Osteoblast (primary cell): ENCODE data around the gene TMEM229B. TPM values are rescaled to one million over a fixed set of nuclear protein-coding genes. Genes with fewer than 3 reads are reported as not detected.

Experiments
- DNase-seq: peaks from one replicate; pipeline ENCODE4 v3.0.0; 2011; ENCODE audit warnings: low spot score, mixed read lengths; ENCODE audit not compliant: insufficient read length; ENCODE audit errors: missing footprints
- H2AFZ ChIP-seq: 2 replicates; pipeline ENCODE4 v1.6.0; 2011; ENCODE audit warnings: mild to moderate bottlenecking, low read length
- H3K27ac ChIP-seq: 2 replicates; pipeline ENCODE4 v1.5.1; 2011; ENCODE audit warnings: mild to moderate bottlenecking, low read depth, low read length, moderate library complexity
- H3K27me3 ChIP-seq: 2 replicates; pipeline ENCODE4 v1.6.0; 2012; ENCODE audit warnings: mild to moderate bottlenecking, control low read depth, inconsistent platforms, low read length, moderate library complexity; ENCODE audit not compliant: insufficient read depth
- H3K36me3 ChIP-seq: 2 replicates; pipeline ENCODE4 v1.5.1; 2011; ENCODE audit warnings: mild to moderate bottlenecking, low read length, control low read depth, moderate library complexity; ENCODE audit not compliant: insufficient read depth
- H3K4me1 ChIP-seq: 2 replicates; pipeline ENCODE4 v1.5.1; 2011; ENCODE audit warnings: mild to moderate bottlenecking, low read length, control low read depth, moderate library complexity; ENCODE audit not compliant: insufficient read depth
- H3K4me2 ChIP-seq: 2 replicates; pipeline ENCODE4 v1.6.0; 2011; ENCODE audit warnings: mild to moderate bottlenecking, low read length; ENCODE audit not compliant: insufficient read depth
- H3K4me3 ChIP-seq: fragments of 200-600 bp; sonication (generic); 3 replicates; pipeline ENCODE4 v1.5.1; 2012; ENCODE audit warnings: mild to moderate bottlenecking, low read length, inconsistent platforms; ENCODE audit not compliant: insufficient read depth
- H3K79me2 ChIP-seq: 2 replicates; pipeline ENCODE4 v1.6.0; 2012; ENCODE audit warnings: mild to moderate bottlenecking, low read length, control low read depth, inconsistent platforms; ENCODE audit not compliant: insufficient read depth
- H3K9me3 ChIP-seq: 2 replicates; pipeline ENCODE4 v1.5.1; 2011; ENCODE audit warnings: low read depth, low read length, control low read depth
- H4K20me1 ChIP-seq: 2 replicates; pipeline ENCODE4 v1.6.0; 2012; ENCODE audit warnings: mild to moderate bottlenecking, low read length, control low read depth; ENCODE audit not compliant: insufficient read depth
- total RNA-seq: library from RNA; depleted of rRNA; stranded (reverse); fragments of >200 nt; gene quantifications from 2 replicates; pipeline ENCODE4 v1.2.3, GENCODE V29; 2012
- TF ChIP-seq, protein P1 (sequence below): IDR thresholded peaks from 2 replicates; pipeline ENCODE4 v1.5.1; 2011; ENCODE audit warnings: mild to moderate bottlenecking, low read depth, low read length, moderate library complexity; ENCODE audit errors: extremely low read depth

TMEM229B gene
- total RNA-seq, 1 donor: 5.8 TPM

DNA sequence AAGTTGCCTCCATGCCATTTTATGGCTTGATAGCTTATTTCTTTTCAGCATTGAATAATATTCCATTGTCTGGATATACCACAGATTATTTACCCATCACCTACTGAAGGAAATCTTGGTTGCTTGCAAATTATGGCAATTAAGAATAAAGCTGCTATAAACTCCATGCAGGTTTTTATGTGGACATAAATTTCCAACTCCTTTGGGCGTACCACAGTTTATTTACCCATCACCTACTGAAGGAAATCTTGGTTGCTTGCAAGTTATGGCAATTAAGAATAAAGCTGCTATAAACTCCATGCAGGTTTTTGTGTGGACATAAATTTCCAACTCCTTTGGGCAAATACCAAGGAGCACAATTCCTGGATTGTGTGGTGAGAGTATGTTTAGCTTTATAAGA lies 32.0 kb upstream of the TMEM229B start:
- Histone ChIP-seq H3K4me3 (no peak overlapping the region), H4K20me1 (no peaks in the 10 kb centered on the region), H3K27ac (no peak overlapping the region), H3K27me3 (peaks cover 84% of the 10 kb centered on the region), H3K4me2 (no peak overlapping the region), H3K4me1 (no peaks in the 10 kb centered on the region), H3K79me2 (no peaks in the 10 kb centered on the region), H3K9me3 (no peaks in the 10 kb centered on the region), H2AFZ (no peak overlapping the region), H3K36me3 (no peaks in the 10 kb centered on the region)
- TF ChIP-seq, protein P1, sequence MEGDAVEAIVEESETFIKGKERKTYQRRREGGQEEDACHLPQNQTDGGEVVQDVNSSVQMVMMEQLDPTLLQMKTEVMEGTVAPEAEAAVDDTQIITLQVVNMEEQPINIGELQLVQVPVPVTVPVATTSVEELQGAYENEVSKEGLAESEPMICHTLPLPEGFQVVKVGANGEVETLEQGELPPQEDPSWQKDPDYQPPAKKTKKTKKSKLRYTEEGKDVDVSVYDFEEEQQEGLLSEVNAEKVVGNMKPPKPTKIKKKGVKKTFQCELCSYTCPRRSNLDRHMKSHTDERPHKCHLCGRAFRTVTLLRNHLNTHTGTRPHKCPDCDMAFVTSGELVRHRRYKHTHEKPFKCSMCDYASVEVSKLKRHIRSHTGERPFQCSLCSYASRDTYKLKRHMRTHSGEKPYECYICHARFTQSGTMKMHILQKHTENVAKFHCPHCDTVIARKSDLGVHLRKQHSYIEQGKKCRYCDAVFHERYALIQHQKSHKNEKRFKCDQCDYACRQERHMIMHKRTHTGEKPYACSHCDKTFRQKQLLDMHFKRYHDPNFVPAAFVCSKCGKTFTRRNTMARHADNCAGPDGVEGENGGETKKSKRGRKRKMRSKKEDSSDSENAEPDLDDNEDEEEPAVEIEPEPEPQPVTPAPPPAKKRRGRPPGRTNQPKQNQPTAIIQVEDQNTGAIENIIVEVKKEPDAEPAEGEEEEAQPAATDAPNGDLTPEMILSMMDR: no peak
- no peak for DNase-seq

GRCh38 chr14:67519406-67519805 lies 30.9 kb upstream of the TMEM229B start:
- no peaks in the 10 kb centered on the region for H3K4me1 ChIP-seq
- H4K20me1 ChIP-seq: no peaks in the 10 kb centered on the region
- H3K9me3 ChIP-seq: no peaks in the 10 kb centered on the region
- no peaks in the 10 kb centered on the region for H3K36me3 ChIP-seq
- H3K27me3 ChIP-seq: peaks cover 78% of the 10 kb centered on the region
- H3K4me2 ChIP-seq: no peak overlapping the region
- peak; percentile 69 for DNase-seq
- H3K4me3 ChIP-seq: no peak overlapping the region
- no peak overlapping the region for H2AFZ ChIP-seq
- no peaks in the 10 kb centered on the region for H3K79me2 ChIP-seq
- no peak overlapping the region for H3K27ac ChIP-seq
- TF ChIP-seq, protein P1: no peak

GRCh38 chr14:67517083-67517482 lies 28.6 kb upstream of the TMEM229B start:
- DNase-seq: peak; percentile 71
- Histone ChIP-seq H3K36me3 (no peaks in the 10 kb centered on the region), H3K27me3 (peaks cover 63% of the 10 kb centered on the region), H3K27ac (no peak overlapping the region), H3K79me2 (no peaks in the 10 kb centered on the region), H3K4me2 (no peak overlapping the region), H3K9me3 (no peaks in the 10 kb centered on the region), H2AFZ (no peak overlapping the region), H3K4me1 (no peaks in the 10 kb centered on the region), H3K4me3 (no peak overlapping the region), H4K20me1 (no peaks in the 10 kb centered on the region)
- TF ChIP-seq, protein P1: no peak

- no peaks in the 10 kb centered on the region for H3K79me2 ChIP-seq
- H3K4me1 ChIP-seq: no peaks in the 10 kb centered on the region
- TF ChIP-seq, protein P1: no peak
- H4K20me1 ChIP-seq: no peaks in the 10 kb centered on the region
- peak; percentile 59 for DNase-seq
- no peaks in the 10 kb centered on the region for H3K36me3 ChIP-seq
- H3K27ac ChIP-seq: no peak overlapping the region
- H3K4me3 ChIP-seq: no peak overlapping the region
- no peak overlapping the region for H3K4me2 ChIP-seq
- no peak overlapping the region for H2AFZ ChIP-seq
- no peaks in the 10 kb centered on the region for H3K9me3 ChIP-seq
- peaks cover 61% of the 10 kb centered on the region for H3K27me3 ChIP-seq
Measured at GRCh38 chr14:67516676-67517075, 28.2 kb upstream of the TMEM229B start.
